Colon (tissue), 2 donors: Measurements from ENCODE around the gene LRP11.
"Not testable (repeated sequence)": the region's sequence is repeated elsewhere in the genome, so short reads cannot be mapped to it uniquely, and the experiment has no call there.

Source experiments
- FAIRE-seq: peaks from 2 replicates; lab custom pipeline; 2012; peaks lifted over from hg19 to GRCh38; lab: Jason Lieb, UNC
- donor health status: control.
- donor health status: control.

The LRP11 gene

DNA sequence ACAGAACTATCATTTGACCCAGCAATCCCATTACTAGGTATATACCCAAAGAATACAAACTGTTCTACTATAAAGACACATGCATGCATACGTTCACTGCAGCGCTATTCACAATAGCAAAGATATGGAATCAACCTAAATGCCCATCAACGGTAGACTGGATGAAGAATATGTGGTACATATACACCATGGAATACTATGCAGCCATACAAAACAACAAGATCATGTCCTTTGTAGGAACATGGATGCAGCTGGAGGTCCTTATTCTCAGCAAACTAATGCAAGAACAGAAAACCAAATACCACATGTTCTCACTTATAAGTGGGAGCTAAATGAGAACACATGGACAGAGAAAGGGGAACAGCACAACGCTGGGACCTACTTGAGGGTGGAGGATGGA lies 15.8 kb downstream of the LRP11 start:
- not testable (repeated sequence) for FAIRE-seq

GRCh38 chr6:149847939-149848267 lies 16.3 kb downstream of the LRP11 start:
- FAIRE-seq = no peak

DNA sequence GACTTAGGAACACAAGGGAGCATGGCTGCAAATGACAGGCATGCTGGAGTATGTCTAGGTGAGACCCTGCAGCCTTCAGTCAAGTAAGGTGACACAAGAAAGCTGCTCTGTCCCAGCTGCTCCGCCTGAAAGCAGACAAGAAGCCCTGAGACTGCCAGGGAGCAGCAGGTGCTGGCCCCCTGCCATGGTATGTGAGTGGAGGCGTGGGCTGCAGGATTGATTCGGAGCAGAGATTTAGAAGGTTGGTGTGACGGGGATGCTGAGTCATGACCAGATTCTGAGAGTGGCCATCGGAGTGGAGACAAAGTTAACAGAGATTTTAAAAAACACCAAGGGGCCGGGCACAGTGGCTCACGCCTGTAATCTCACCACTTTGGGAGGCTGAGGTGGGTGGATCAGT lies 17.8 kb downstream of the LRP11 start:
- no peak for FAIRE-seq

DNA sequence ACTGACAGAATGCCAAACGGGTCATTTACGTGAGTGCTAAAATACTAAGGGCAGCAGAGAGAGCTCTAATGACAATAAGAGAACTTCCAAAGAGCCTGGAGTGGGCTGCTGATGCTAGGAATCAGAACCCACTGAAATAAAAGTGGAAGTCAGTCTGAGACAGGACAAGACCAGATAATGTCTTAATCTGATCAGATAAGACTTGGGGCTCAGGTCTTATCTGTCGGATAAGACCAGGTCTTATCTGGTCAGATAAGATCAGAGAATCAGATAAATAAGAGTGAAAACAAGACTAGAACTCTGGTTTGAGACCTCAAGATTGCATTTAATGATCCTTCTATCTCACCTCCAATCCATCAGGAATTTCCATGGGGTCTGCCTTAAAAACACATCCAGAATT lies 18.6 kb downstream of the LRP11 start:
- FAIRE-seq = no peak

DNA sequence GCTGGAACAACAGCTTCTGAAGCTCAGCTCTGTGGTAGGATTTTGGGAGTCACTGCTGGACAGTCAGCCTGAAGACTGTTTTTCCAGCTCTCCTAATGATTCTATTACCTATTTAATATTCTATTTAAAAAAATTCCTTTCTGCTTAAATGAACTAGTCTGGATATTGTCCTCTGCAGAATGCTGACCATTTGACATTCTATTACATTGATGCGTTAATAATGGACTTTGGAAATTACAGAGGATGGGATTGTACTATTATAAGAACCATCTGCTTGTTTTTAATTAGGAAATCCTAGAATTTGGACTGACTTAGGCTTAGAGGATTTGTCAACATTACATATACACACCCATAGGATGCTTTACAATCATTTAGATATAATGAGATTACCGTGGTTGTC lies 19.7 kb downstream of the LRP11 start:
- no peak for FAIRE-seq

- FAIRE-seq = not testable (repeated sequence)
Measured at GRCh38 chr6:149844036-149844435, 20.1 kb downstream of the LRP11 start.

GRCh38 chr6:149843051-149843633 lies 21.0 kb downstream of the LRP11 start:
- no peak for FAIRE-seq

DNA sequence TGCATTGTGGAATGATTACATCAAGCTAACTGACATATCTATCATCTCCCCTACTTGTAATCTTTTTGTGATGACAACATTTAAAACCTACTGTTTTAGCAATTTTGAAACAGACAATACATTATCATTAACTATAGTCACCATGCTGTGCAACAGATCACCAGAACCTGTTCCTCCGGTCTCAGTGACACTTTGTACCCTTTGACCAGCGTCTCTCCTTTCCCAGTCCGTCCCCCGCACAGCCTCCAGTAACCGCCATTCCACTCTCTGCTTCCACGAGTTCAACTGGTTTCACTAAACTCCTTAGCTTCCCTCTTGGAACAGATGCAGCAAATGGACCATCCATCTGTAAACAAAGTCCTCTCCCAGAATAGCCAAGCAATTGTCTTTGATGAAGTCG lies 21.8 kb downstream of the LRP11 start:
- no peak for FAIRE-seq

- no peak for FAIRE-seq
Measured at GRCh38 chr6:149840345-149841075, 23.6 kb downstream of the LRP11 start.

- FAIRE-seq = no peak
Measured at GRCh38 chr6:149834513-149835481, 29.4 kb downstream of the LRP11 start.

GRCh38 chr6:149833651-149834050 lies 30.5 kb downstream of the LRP11 start:
- no peak for FAIRE-seq

- no peak for FAIRE-seq
Measured at GRCh38 chr6:149831308-149831820, 32.8 kb downstream of the LRP11 start.

GRCh38 chr6:149830731-149831307 lies 33.3 kb downstream of the LRP11 start:
- no peak for FAIRE-seq

DNA sequence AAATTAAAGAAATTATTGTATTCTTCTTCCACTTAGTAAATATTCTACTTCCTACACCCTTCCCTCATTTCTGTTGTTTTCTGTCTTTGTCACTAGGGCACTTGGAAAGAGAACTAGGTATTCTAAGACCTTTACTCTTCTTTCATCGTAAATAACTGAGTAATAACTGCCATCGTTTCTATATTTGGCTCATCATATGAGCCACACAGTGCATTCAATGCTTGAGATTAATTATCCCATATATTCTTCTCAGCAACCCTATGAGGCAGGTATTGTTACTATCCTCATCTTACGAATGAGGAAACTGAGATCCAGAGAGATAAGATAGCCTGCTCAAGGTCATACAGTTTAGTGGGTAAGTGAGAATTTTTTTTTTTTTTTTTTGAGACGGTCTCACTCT lies 38.9 kb downstream of the LRP11 start:
- FAIRE-seq = no peak

GRCh38 chr6:149823013-149823412 lies 41.1 kb downstream of the LRP11 start:
- no peak for FAIRE-seq

DNA sequence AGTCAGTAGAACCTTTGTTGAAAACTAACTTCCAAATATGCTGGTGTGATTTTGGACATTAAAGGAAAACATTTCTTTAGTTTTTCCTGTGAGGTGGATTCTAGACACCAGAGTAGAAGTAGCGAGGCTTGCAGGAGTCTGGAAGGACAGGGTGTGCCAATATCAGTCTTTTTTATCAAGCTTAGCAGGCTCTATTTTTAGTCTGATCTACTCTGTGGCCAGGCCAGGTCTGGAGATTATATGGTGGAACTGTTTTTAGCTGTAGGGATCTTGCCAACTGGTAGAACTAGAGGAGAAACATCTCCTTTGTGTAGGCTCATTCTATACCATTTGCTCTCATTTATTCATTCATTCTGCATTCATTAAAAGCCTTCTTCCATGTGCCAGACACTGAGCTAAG lies 42.7 kb downstream of the LRP11 start:
- FAIRE-seq = no peak

DNA sequence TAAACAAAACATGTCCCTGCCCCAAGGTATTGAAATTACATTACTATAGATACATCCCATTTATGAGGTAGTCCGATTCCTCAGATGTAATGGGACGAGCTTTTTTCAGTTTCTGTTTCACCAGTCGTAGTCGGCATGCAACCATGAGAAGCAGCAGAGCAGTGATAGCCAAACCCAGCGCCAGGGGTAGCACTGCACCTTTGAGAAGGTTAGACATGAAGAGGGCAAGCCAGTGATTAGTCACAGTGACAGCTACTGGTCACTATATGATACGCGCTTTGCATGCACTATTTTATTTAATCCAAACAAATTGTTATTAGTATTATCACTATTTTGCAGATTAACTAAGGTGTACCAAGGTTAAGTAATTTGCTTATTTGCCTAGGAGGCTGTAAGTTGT lies 43.7 kb downstream of the LRP11 start:
- FAIRE-seq = no peak

- FAIRE-seq = no peak
Measured at GRCh38 chr6:149815788-149816187, 48.4 kb downstream of the LRP11 start.

GRCh38 chr6:149813351-149813750 lies 50.8 kb downstream of the LRP11 start:
- no peak for FAIRE-seq

DNA sequence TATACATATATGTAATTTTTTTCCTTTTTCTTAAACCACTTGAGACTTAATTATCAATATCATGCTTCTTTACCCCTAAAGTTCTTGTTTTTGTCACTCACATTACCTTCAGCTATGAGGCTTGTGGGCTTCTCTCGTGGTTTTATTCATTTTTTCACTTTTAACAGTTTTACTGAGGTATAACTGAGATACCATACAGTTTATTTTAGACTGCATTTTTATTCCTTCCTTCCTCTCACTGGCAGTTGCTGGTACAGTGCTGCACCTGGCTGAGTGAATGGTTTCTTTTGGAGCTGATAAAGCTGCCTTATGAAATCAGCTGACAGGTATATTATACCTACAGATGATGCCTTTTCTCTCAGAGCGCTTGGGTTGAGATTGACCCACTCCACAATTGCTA lies 54.4 kb downstream of the LRP11 start:
- FAIRE-seq = no peak

DNA sequence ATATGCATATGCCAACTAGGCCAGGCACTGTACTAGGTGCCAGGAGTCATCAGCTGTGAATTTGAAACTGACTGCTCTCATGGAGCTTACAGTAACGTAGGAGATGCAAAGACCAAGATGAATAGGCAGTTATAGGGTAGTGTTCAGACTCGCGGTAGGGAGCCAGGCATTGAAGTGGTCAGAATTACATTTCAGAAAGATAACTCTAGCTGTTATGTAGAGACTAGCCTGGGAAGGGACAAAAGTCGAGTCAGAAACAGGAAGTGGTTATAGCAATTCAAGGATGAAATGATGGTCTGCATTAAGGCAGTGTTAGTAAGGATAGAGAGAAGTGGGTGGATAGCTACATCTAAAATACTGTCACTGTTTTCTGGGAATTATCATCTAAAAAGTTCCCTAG lies 58.0 kb downstream of the LRP11 start:
- no peak for FAIRE-seq

DNA sequence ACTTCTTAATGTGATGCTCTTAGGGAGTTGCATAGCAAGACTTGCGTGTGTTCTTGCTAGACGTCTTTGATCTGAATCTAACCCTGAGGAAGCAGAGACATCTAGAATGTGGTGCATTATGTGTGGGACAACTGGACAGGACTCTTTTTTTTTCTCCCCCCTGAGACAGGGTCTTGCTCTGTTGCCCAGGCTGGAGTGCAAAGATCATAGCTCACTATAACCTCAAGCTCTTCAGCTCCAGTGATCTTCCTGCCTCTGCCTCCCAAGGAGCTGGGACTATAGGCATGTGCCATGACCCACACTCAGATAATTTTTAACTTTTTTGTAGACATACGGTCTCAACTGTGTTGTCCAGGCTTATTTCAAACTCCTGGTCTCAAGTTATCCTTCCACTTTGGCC lies 80.6 kb downstream of the LRP11 start:
- no peak for FAIRE-seq

DNA sequence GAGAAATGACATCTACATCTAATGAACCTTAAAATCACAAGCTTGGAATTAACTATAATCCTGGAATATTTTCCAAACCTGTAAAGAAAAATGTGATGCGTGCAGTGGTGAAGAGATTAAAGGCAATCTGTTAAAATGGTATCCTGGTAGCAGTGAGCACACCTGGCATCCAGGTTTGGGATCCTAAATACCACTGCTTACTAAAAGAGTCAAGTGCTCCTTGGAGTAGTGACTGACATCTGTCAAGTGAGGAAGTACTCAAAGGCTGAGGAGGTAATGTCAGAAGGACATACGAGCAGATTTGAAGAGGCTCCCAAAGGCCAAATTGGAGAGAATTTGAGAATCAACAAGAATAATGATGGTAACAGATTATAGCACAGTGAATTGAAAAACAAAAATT lies 81.8 kb downstream of the LRP11 start:
- no peak for FAIRE-seq
